Fibroblast of skin of scalp (primary cell): ENCODE data around the gene APOL2. TPM values are rescaled to one million over a fixed set of nuclear protein-coding genes. Genes with fewer than 3 reads are reported as not detected.
"Not testable (repeated sequence)": the region's sequence is repeated elsewhere in the genome, so short reads cannot be mapped to it uniquely, and the experiment has no call there.

ENCODE experiments used
- DNase-seq: peaks from one replicate; pipeline ENCODE4 v3.0.0-alpha.2; 2013
- polyA plus RNA-seq, 2 experiments: library from polyadenylated mRNA; unstranded; fragments of 120-200 nt; gene quantifications; one replicate each; pipeline ENCODE4 v1.2.1, GENCODE V29; 2013; ENCODE audit not compliant: insufficient read length in 2 of 2

APOL2 gene, protein sequence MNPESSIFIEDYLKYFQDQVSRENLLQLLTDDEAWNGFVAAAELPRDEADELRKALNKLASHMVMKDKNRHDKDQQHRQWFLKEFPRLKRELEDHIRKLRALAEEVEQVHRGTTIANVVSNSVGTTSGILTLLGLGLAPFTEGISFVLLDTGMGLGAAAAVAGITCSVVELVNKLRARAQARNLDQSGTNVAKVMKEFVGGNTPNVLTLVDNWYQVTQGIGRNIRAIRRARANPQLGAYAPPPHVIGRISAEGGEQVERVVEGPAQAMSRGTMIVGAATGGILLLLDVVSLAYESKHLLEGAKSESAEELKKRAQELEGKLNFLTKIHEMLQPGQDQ
- 26.9 TPM for polyA plus RNA-seq (2013, experiment 1 of 2; ENCODE audit: insufficient read length)
- 24.8 TPM for polyA plus RNA-seq (2013, experiment 2 of 2; ENCODE audit: insufficient read length)

DNA sequence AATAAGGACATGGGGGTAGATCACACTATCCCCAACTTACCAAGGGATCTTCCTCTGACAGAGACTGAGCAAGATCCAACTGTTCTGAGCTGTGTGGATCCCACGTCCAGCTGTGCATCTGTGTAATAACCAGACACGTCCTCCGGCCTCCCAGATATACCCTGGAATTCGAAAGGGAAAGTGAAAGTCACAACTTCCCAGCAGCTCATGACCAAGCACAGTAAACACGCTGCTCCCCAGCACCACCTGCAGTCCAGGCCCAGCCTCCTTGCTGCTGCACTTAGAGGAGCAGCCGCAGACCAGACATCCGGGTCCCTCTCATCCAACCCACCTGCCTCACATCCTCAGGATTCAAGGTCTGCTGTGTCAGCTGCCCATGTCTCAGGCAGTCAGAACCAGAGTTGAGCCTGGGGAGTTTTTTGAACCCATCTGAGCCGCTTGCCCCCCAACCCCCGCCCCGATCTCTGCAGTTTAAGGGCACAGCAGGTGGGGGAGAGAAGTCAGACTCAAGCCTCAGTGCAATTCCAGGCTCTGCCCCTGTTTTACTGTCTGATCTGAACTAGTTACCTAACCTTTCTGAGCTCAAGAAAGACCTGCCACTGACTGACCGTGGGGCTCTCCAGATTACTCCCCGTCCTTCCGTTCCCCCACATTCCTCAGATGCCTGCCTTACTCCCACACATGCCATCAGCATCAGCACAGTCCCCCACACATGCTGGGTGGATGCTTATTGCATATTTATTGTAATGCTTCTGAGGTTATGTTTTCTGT lies at the start of gene APOL2:
TSS of gene APOL2 (minus strand) at position 127 of the 771 bp plus-strand sequence. CDS start 6,365 bp downstream, outside the sequence.
- DNase-seq = peak; percentile 96

DNA sequence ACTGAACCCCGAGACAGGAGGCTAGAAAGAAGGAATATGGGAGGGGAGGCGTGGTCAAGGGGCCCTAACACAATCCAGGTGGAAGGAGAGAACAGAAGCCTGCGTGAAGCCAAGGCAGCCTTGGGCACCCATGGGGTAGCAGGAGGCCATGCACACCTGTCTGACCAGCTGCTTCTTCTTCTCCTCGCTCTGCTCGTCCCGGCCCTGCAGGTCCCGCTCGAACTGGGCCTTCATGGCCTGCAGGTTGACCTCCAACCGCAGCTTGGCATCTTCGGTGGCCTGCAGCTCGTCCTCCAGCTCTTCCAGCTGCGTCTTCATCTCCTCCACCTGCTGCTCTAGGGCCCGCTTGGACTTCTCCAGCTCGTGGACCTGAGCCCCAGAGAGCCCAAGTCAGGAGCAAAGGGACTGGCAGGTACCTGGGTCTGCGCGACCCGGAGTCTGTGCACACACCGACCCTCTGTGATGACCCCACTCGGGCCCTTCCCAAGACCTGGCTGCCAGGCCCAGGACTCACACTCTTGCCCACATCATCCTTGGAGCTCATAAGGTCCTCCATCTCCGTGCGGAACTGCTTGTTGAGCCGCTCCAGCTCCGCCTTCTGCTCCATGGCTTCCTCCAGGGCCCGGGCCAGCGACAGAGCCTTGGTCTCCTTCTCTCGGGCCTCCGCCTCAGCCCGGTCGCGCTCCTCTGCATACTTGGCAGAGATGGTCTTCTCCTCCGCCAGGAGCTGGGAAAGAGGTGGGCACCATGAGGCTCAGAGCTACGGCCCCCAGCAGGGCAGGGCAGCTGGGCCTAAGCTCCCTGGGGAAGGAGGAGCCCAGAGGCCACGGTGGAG lies 49.5 kb upstream of the APOL2 start:
- no peak for DNase-seq

DNA sequence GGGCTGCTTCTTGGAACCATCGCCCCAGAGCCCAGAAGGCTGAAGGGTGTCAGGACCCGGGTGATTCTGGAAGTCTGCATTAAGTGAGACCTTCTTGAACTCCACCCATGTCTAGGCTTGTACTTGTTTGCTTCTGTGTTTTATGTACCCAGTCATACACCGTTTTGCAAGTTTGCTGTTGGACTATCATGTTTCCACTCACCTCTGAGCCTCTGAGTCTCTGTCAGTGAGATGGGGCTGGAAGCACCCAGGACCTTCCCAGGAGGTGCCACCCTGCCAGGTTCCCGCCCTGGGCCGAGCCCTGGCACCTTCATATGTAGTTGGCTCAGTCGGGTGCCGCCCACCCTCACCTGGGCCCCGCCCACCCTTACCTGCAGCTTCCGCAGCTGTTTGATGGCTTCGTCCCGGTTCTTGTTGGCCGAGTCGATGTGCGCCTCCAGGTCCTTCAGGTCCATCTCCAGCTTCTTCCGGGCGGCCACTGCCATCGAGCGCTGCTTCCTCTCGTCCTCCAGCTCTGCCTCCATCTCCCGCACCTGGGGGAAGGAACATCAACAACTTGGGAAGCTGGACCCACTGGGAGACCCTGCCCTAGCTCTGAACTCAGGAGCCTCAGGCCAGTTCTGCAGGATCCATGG lies 48.7 kb upstream of the APOL2 start:
- no peak for DNase-seq

DNA sequence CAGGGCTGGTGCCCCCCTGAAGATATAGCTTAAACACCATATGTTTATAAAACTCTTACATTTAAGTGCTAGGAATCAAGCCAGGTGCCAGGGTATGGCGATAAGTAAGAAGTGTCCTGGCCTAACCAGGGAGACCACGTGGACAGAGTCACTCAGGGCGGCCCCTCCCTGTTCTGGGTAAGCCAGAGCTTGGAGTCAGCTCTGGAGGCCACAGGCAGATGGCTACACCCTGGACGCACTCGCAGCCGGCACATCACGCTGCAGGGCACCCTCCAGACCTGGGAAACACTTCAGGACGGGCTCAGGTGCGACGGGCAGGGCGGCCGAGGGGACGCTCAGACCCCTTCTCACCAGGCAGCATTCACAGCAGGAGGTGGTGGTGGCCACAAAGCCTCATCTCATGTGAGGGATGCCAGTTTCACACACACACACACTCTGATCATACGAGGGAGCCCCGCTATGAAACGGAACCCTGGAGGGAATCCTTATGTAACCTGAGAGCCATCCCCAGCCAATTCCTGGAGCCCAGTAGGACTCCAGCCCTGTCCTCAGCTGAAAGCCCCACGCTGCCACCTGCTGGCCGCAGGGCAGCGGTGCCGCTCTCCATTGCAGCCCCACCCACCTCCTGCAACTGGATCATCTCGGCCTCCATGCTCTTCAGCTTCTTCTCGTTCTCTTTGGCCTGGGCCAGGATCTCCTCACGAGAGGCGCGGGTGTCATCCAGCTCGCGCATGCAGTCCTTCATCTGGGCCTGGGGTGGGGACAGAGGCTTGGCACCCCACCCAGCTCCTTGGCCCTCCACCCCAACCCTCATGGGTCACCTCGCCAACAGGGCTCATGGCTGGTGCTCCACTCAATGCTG lies 47.0 kb upstream of the APOL2 start:
- peak; percentile 73 for DNase-seq

GRCh38 chr22:36285545-36285944 lies 46.2 kb upstream of the APOL2 start:
- no peak for DNase-seq

DNA sequence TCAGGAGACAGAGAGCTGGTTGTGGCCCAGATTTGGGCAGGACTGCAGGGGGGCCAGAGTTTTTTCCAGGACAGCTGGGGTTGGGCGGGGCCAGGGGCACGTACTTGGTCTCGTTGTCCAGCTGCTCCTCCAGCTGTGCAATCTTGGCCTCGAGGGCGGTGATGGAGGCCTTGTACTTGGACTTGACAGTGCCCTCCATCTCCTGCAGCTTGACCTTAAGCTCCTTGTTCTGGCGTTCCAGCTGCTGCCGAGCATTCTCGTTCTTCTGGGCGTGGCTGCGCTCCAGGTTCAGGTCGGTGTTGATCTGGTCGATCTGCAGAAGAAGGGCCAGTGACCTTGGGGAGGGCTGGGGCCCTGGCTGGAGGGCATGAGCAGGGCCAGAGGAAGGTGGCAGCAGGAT lies 45.7 kb upstream of the APOL2 start:
- DNase-seq = no peak

GRCh38 chr22:36284171-36284571 lies 44.8 kb upstream of the APOL2 start:
- DNase-seq = no peak

- no peak for DNase-seq
These were observed 43.1 kb upstream of the APOL2 start for GRCh38 chr22:36282328-36282831.

DNA sequence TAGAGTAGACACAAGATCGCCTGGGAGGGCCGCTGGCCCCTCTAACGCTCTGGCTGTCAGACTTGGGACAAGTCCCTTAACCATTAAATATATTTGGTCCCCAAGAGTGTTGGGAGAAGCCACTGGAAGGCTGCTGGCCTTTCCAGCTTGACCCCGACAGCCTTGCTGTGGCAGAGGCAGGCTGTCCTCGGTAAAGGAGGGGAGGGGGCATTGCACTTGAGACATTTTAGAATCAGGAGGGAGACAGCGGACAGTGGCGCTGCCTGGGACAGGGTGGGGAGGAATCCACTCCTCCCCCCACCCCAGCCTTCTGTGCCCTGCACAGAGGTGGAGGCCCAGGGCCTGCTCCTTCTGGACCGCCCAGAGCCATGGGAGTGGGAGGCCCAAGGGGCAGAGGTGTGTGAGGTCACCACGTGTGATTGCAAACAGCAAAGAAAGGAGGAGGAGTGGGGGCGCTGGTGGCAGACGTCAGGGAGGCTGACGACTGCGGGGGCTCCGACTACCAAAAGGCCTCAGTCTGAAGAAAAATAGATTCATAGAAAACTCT lies 42.5 kb upstream of the APOL2 start:
- DNase-seq = no peak

DNA sequence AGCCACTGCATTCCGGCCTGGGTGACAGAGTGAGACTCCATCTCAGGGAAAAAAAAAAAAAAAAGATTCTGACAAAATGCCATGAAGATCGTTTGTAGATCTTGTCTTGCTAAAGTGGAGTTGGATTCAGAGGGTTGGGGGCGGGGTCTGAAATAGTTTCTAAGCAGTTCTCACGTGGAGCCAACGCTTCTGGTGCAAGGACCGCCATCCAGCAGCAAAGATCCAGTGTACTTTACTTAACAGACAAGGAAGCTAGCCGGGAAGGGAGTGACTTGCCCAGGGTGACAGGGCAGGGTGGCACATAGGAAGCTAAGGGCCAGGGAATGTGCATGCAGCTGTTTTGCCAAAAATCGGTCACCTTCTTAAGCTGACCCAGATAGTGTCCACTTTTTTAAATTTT lies 41.1 kb upstream of the APOL2 start:
- DNase-seq = peak; percentile 44

- DNase-seq = no peak
These were observed 39.9 kb upstream of the APOL2 start for GRCh38 chr22:36279219-36279666.

- DNase-seq = peak; percentile 72
These were observed 38.4 kb upstream of the APOL2 start for GRCh38 chr22:36277482-36278291.

DNA sequence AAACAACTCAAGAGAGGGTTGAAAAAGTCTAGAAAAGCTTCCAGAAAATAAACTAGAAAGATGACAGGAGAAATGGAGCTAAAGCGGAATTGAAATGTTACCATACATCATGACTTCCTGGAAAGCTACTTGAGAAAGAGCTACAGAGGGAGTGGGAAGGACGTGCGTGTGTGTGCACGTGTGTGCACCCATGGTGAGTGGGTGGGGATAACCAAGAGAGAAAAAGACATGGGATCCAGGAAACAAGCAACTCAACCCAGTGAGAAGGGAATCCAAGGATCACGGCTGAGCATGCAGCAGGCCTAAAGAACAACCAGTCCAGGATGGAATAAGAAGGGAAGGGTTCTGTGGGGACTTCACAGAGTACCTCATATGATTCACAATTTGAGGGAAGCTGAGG lies 35.2 kb upstream of the APOL2 start:
- peak; percentile 50 for DNase-seq

DNA sequence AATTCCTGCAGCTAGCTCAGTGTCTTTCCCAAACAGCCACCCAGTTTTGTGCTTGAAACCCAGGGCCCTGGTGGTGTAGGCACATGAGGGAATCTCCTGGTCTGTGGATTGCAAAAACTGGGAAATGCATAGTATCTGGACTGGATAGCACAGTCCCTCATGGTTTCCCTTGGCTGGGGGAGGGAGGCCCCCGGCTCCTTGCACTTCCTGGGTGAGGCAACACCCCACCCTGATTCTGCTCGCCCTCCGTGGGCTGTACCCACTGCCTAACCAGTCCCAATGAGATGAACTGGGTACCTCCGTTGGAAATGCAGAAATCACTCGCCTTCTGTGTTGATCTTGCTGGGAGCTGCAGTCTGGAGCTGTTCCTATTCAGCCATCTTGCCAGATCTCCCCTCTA lies 32.6 kb upstream of the APOL2 start:
- not testable (repeated sequence) for DNase-seq

GRCh38 chr22:36271231-36271630 lies 31.9 kb upstream of the APOL2 start:
- DNase-seq = not testable (repeated sequence)

- DNase-seq = no peak
These were observed 28.7 kb upstream of the APOL2 start for GRCh38 chr22:36267896-36268485.

GRCh38 chr22:36267058-36267457 lies 27.7 kb upstream of the APOL2 start:
- DNase-seq = no peak

DNA sequence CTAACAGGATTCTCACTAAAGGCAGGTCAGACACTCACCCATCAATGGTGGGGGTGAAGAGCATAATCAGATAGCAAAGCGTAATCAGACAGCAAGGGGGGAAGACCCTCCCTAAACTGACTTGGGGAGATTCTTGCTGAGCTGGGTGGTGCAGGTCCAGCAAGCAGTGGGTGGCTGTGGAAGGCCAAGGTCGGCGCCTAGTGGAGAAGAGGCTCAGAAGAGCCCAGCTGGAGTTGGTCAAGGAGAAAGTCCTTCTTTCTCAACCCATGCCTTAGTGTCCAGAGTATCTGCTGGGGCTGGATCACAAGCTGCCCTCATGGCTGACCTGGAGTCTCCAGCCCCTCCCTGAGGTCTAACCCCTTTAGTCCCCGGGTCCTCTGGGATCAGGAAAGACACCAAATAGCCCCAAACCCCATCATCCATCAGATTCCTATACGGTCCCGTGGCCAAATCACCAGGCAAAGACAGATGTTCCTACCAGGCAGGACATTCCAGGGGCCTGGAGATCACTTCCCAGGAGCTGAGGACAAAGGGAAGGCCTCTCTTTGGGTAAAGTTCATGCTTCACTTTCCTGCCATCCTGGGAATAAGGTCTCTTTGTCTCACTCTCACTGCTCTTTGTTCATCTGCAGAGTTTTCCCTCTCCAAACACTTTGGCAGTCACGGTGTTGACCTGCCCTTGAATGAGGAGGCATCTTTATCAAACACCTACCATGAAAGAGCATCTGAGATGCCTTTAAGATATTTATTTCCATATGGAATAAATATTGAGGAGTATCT lies 24.7 kb upstream of the APOL2 start:
- not testable (repeated sequence) for DNase-seq
